K562 (cell line): Measurements from ENCODE around the gene MICU1. TPM values are rescaled to one million over a fixed set of nuclear protein-coding genes. Genes with fewer than 3 reads are reported as not detected.
A peak's percentile ranks its signal among the peaks of the same experiment; 100 is the strongest.

Experiments used
- BHLHE40 ChIP-seq: IDR thresholded peaks from 2 replicates; pipeline ENCODE4 v1.6.1; 2011; ENCODE audit warnings: low read length, improper control_type of control experiment
- HDAC2 ChIP-seq: fragments of 450-650 bp; IDR thresholded peaks from 2 replicates; pipeline ENCODE4 v1.6.1; 2016; ENCODE audit warnings: mild to moderate bottlenecking
- JUND ChIP-seq, 2 experiments: IDR thresholded peaks; 2 replicates in 1 of 2; 3 replicates in 1 of 2; pipeline ENCODE4 v1.6.1; 2011; ENCODE audit warnings: borderline replicate concordance in 2 of 2, low read depth in 2 of 2, low read length in 2 of 2, improper control_type of control experiment in 1 of 2, missing biosample characterization in 1 of 2, missing genetic modification characterization in 1 of 2, missing genetic modification reagents in 1 of 2
- NFE2 ChIP-seq: IDR thresholded peaks from 2 replicates; pipeline ENCODE4 v1.6.1; 2014; ENCODE audit warnings: antibody characterized with exemption, low read depth
- NFE2L1 ChIP-seq: fragments of 450-650 bp; IDR thresholded peaks from 2 replicates; pipeline ENCODE4 v1.6.1; 2016; ENCODE audit warnings: missing genetic modification characterization, low read depth, mild to moderate bottlenecking, missing compliant biosample characterization, moderate library complexity, borderline replicate concordance
- NONO ChIP-seq, 2 experiments: fragments of 200-400 bp in 1 of 2; fragments of 450-650 bp in 1 of 2; formaldehyde crosslinking in 1 of 2; IDR thresholded peaks; 2 replicates each; pipeline ENCODE4 v1.6.1; 2017; ENCODE audit warnings: low read depth in 2 of 2, mild to moderate bottlenecking in 2 of 2, moderate library complexity in 2 of 2, low read length in 1 of 2
- NR3C1 ChIP-seq: sonication (generic); formaldehyde crosslinking; IDR thresholded peaks from 2 replicates; pipeline ENCODE4 v1.8.1; 2022; ENCODE audit warnings: missing genetic modification reagents
- TAL1 ChIP-seq: fragments of 450-650 bp; IDR thresholded peaks from 2 replicates; pipeline ENCODE4 v1.6.1; 2016; ENCODE audit warnings: mild to moderate bottlenecking
- TRIM24 ChIP-seq, 2 experiments: fragments of 450-650 bp; IDR thresholded peaks; 2 replicates each; pipeline ENCODE4 v1.6.1; 2016
- ZNF316 ChIP-seq: fragments of 450-650 bp; IDR thresholded peaks from 2 replicates; pipeline ENCODE4 v1.6.1; 2016
- ZNF384 ChIP-seq: IDR thresholded peaks from 2 replicates; pipeline ENCODE4 v1.6.1; 2012; ENCODE audit warnings: low read depth, low read length, improper control_type of control experiment
- ZNF408 ChIP-seq: fragments of 250-450 bp; sonication (Bioruptor Pico); IDR thresholded peaks from 2 replicates; pipeline ENCODE4 v1.4.0; 2020; ENCODE audit warnings: low read depth, mild to moderate bottlenecking, moderate library complexity
- ZNF778 ChIP-seq: fragments of 450-650 bp; formaldehyde crosslinking; IDR thresholded peaks from 2 replicates; pipeline ENCODE4 v1.4.0; 2020; ENCODE audit warnings: mild to moderate bottlenecking, moderate library complexity
- polyA plus RNA-seq, 8 experiments: library from polyadenylated mRNA; depleted of rRNA in 4 of 8; stranded (reverse) in 5 of 8; unstranded in 3 of 8; fragments of >200 nt; fragmentation: Nextera tagmentation in 2 of 8; fragmentation: Illumina TruSeq in 1 of 8; extraction: Ambion mirVana in 2 of 8; extraction: Trizol in 1 of 8; gene quantifications; 2 replicates each; pipeline versions ENCODE4 v1.2.1 to v1.2.3, GENCODE V29; 2011 to 2014; ENCODE audit warnings: inconsistent platforms in 1 of 8, missing spikeins in 1 of 8
- total RNA-seq, 7 experiments: library from RNA; depleted of rRNA in 6 of 7; stranded (reverse); fragments of >200 nt in 6 of 7; fragmentation: Illumina TruSeq in 2 of 7; extraction: Trizol in 2 of 7; gene quantifications; 2 replicates each; pipeline versions ENCODE4 v1.2.1 to v1.2.3, GENCODE V29; 2011 to 2021; ENCODE audit warnings: low replicate concordance in 1 of 7
- TF ChIP-seq, protein P1 (sequence below): fragments of 450-650 bp; IDR thresholded peaks from 2 replicates; pipeline ENCODE4 v1.6.1; 2017; ENCODE audit warnings: antibody characterized with exemption, mild to moderate bottlenecking
- TF ChIP-seq, protein P2 (sequence below), 2 experiments: fragments of 450-650 bp; IDR thresholded peaks; 2 replicates each; pipeline ENCODE4 v1.6.1; 2016

MICU1 gene
- total and polyA plus RNA-seq, 9 of the 15 experiments (the other 6 are each of a cell fraction or from before 2014, with no cell fraction given) = 29.3 to 76.8 (median 48.4) TPM

DNA sequence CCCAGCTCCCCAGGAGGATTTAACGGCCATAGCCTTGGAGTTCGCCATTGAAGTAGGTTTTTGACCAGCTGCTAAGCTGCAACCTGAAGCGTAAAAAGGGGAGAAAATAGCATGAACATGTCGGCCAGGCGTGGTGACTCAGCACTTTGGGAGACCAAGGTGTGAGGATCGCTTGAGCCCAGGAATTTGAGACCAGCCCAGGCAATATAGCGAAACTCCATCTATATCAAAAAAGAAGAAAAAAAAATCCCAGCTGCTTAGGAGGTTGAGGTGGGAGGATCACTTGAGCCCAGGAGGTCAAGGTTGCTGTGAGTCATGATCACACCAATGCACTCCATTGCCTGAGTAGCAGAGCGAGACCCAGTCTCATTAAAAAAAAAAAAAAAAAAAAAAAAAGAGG, 33.8 kb upstream of the MICU1 start (continued):
- TF ChIP-seq, protein P1, sequence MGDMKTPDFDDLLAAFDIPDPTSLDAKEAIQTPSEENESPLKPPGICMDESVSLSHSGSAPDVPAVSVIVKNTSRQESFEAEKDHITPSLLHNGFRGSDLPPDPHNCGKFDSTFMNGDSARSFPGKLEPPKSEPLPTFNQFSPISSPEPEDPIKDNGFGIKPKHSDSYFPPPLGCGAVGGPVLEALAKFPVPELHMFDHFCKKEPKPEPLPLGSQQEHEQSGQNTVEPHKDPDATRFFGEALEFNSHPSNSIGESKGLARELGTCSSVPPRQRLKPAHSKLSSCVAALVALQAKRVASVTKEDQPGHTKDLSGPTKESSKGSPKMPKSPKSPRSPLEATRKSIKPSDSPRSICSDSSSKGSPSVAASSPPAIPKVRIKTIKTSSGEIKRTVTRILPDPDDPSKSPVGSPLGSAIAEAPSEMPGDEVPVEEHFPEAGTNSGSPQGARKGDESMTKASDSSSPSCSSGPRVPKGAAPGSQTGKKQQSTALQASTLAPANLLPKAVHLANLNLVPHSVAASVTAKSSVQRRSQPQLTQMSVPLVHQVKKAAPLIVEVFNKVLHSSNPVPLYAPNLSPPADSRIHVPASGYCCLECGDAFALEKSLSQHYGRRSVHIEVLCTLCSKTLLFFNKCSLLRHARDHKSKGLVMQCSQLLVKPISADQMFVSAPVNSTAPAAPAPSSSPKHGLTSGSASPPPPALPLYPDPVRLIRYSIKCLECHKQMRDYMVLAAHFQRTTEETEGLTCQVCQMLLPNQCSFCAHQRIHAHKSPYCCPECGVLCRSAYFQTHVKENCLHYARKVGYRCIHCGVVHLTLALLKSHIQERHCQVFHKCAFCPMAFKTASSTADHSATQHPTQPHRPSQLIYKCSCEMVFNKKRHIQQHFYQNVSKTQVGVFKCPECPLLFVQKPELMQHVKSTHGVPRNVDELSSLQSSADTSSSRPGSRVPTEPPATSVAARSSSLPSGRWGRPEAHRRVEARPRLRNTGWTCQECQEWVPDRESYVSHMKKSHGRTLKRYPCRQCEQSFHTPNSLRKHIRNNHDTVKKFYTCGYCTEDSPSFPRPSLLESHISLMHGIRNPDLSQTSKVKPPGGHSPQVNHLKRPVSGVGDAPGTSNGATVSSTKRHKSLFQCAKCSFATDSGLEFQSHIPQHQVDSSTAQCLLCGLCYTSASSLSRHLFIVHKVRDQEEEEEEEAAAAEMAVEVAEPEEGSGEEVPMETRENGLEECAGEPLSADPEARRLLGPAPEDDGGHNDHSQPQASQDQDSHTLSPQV = 0 out of 2 replicates have a peak, but pooled peaks have one; percentile 38
- TF ChIP-seq ZNF778 = no peak
- no peak for TF ChIP-seq NONO (IDR thresholded peaks at IDR 0.05; ENCODE audit: low read depth in 2 of 2, low read length in 1 of 2)
- TF ChIP-seq TRIM24 (IDR thresholded peaks at IDR 0.05) = peak in 1 of 2 experiments; percentile 46; a peak in 1 of 4 replicates
- peak; percentile 93 for TF ChIP-seq NFE2L1 (tag)
- no peak for TF ChIP-seq ZNF408 (CRISPR knock-in tag)
- no peak for TF ChIP-seq BHLHE40
- TF ChIP-seq, protein P2, sequence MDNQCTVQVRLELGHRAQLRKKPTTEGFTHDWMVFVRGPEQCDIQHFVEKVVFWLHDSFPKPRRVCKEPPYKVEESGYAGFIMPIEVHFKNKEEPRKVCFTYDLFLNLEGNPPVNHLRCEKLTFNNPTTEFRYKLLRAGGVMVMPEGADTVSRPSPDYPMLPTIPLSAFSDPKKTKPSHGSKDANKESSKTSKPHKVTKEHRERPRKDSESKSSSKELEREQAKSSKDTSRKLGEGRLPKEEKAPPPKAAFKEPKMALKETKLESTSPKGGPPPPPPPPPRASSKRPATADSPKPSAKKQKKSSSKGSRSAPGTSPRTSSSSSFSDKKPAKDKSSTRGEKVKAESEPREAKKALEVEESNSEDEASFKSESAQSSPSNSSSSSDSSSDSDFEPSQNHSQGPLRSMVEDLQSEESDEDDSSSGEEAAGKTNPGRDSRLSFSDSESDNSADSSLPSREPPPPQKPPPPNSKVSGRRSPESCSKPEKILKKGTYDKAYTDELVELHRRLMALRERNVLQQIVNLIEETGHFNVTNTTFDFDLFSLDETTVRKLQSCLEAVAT (IDR thresholded peaks at IDR 0.05) = 0 out of 4 replicates have a peak, but pooled peaks of 1 of the 2 experiments have one; percentile 33
- peak; percentile 98 for TF ChIP-seq ZNF316
- no peak for TF ChIP-seq NR3C1
- TF ChIP-seq HDAC2 = peak; percentile 52; the same call in 1 of the 2 replicates
- 0 out of 2 replicates have a peak, but pooled peaks have one; percentile 4 for TF ChIP-seq TAL1
- peak; percentile 51; the same call in 1 of the 2 replicates for TF ChIP-seq JUND (IDR thresholded peaks at IDR 0.05; ENCODE audit: borderline replicate concordance, low read depth, low read length)
- peak; percentile 59; the same call in 2 of the 3 replicates for TF ChIP-seq JUND (tag; IDR thresholded peaks at IDR 0.05; ENCODE audit: borderline replicate concordance, low read depth, low read length)
- TF ChIP-seq ZNF384 = peak; percentile 84
- TF ChIP-seq NFE2 = peak; percentile 97
